HL-60 (cell line): ENCODE results near the gene VIPR2.

ENCODE experiments used
- DNase-seq, 2 experiments: peaks; one replicate each; pipeline ENCODE4 v3.0.0-alpha.2; 2010 to 2020; ENCODE audit warnings: low read depth in 1 of 2, low spot score in 1 of 2
- H3K27ac ChIP-seq: fragments of 250-450 bp; sonication (Bioruptor Pico); replicated peaks from 2 replicates; pipeline ENCODE4 v1.5.1; 2020; ENCODE audit warnings: mild to moderate bottlenecking, moderate library complexity
- H3K27me3 ChIP-seq: fragments of 250-450 bp; sonication (Bioruptor Pico); 2 replicates; pipeline ENCODE4 v1.5.1; 2021; ENCODE audit warnings: mild to moderate bottlenecking, moderate library complexity; ENCODE audit not compliant: insufficient read depth, poor library complexity, severe bottlenecking
- H3K4me3 ChIP-seq: replicated peaks from 2 replicates; pipeline ENCODE4 v1.5.1; 2011; ENCODE audit warnings: mild to moderate bottlenecking, control low read depth, low read length; ENCODE audit not compliant: insufficient read depth
- GABPA ChIP-seq: IDR thresholded peaks from 2 replicates; pipeline ENCODE4 v1.6.1; 2012; ENCODE audit warnings: low read depth
- POLR2AphosphoS5 ChIP-seq: IDR thresholded peaks from 2 replicates; pipeline ENCODE4 v1.6.1; 2012; ENCODE audit warnings: low read depth
- SPI1 ChIP-seq: IDR thresholded peaks from 2 replicates; pipeline ENCODE4 v1.6.1; 2012; ENCODE audit warnings: low read depth, mild to moderate bottlenecking, borderline replicate concordance
- TF ChIP-seq, protein P1 (sequence below): IDR thresholded peaks from one replicate; pipeline ENCODE4 v1.5.1; 2011; ENCODE audit warnings: low read length, control low read depth, inconsistent platforms; ENCODE audit not compliant: insufficient read depth
- TF ChIP-seq, protein P2 (sequence below): IDR thresholded peaks from 2 replicates; pipeline ENCODE4 v1.6.1; 2012; ENCODE audit warnings: low read depth; ENCODE audit not compliant: insufficient replicate concordance

Gene VIPR2

DNA sequence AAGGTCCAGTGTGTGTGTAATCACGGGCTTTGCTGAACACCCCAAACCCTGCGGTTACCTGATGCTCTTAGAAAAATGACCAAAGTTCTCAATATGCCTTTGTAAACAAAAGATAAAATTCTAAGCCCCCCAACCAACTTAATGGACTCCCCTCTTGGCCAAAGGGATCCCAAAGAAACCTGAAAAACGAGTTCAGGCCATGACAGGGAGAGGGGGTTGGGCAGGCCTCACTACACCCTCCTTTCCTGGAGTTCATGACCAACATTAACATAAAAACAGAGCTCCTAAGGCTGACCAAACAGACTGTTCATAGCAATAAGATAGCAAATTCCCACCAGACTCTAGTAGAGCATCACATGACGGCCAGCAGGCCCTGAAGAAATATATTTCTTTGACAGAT, 3.0 kb upstream of the VIPR2 start:
- DNase-seq = no peak
- no peak overlapping the region for H3K27ac ChIP-seq
- TF ChIP-seq SPI1 (no peak), POLR2AphosphoS5 (no peak), GABPA (no peak)
- TF ChIP-seq, protein P1, sequence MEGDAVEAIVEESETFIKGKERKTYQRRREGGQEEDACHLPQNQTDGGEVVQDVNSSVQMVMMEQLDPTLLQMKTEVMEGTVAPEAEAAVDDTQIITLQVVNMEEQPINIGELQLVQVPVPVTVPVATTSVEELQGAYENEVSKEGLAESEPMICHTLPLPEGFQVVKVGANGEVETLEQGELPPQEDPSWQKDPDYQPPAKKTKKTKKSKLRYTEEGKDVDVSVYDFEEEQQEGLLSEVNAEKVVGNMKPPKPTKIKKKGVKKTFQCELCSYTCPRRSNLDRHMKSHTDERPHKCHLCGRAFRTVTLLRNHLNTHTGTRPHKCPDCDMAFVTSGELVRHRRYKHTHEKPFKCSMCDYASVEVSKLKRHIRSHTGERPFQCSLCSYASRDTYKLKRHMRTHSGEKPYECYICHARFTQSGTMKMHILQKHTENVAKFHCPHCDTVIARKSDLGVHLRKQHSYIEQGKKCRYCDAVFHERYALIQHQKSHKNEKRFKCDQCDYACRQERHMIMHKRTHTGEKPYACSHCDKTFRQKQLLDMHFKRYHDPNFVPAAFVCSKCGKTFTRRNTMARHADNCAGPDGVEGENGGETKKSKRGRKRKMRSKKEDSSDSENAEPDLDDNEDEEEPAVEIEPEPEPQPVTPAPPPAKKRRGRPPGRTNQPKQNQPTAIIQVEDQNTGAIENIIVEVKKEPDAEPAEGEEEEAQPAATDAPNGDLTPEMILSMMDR = no peak
- TF ChIP-seq, protein P2, sequence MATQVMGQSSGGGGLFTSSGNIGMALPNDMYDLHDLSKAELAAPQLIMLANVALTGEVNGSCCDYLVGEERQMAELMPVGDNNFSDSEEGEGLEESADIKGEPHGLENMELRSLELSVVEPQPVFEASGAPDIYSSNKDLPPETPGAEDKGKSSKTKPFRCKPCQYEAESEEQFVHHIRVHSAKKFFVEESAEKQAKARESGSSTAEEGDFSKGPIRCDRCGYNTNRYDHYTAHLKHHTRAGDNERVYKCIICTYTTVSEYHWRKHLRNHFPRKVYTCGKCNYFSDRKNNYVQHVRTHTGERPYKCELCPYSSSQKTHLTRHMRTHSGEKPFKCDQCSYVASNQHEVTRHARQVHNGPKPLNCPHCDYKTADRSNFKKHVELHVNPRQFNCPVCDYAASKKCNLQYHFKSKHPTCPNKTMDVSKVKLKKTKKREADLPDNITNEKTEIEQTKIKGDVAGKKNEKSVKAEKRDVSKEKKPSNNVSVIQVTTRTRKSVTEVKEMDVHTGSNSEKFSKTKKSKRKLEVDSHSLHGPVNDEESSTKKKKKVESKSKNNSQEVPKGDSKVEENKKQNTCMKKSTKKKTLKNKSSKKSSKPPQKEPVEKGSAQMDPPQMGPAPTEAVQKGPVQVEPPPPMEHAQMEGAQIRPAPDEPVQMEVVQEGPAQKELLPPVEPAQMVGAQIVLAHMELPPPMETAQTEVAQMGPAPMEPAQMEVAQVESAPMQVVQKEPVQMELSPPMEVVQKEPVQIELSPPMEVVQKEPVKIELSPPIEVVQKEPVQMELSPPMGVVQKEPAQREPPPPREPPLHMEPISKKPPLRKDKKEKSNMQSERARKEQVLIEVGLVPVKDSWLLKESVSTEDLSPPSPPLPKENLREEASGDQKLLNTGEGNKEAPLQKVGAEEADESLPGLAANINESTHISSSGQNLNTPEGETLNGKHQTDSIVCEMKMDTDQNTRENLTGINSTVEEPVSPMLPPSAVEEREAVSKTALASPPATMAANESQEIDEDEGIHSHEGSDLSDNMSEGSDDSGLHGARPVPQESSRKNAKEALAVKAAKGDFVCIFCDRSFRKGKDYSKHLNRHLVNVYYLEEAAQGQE = no peak
- H3K27me3 ChIP-seq = peaks cover 33% of the 10 kb centered on the region
- no peak overlapping the region for H3K4me3 ChIP-seq

- no peak overlapping the region for H3K27ac ChIP-seq
- peaks cover 36% of the 10 kb centered on the region for H3K27me3 ChIP-seq
- no peak for DNase-seq
- H3K4me3 ChIP-seq = no peak overlapping the region
- no peak for TF ChIP-seq SPI1
- TF ChIP-seq GABPA = no peak
- TF ChIP-seq POLR2AphosphoS5 = no peak
- TF ChIP-seq, protein P2 = no peak
- TF ChIP-seq, protein P1 = no peak
These were observed 2.6 kb upstream of the VIPR2 start for GRCh38 chr7:159147246-159147645.

GRCh38 chr7:159146084-159146858, 1.6 kb upstream of the VIPR2 start:
- no peak overlapping the region for H3K27ac ChIP-seq
- no peak overlapping the region for H3K4me3 ChIP-seq
- TF ChIP-seq, protein P1 = no peak
- no peak for DNase-seq
- peaks cover 39% of the 10 kb centered on the region for H3K27me3 ChIP-seq

GRCh38 chr7:159145490-159145855, 806 bp upstream of the VIPR2 start:
- TF ChIP-seq, protein P1 = no peak
- Histone ChIP-seq H3K27me3 (peaks cover 39% of the 10 kb centered on the region), H3K4me3 (no peak overlapping the region), H3K27ac (no peak overlapping the region)
- DNase-seq = no peak
